Naive B cell (primary cell): Measurements from ENCODE around the gene LRRC25. TPM values are rescaled to one million over a fixed set of nuclear protein-coding genes. Genes with fewer than 3 reads are reported as not detected.
"Not testable (repeated sequence)": the region's sequence is repeated elsewhere in the genome, so short reads cannot be mapped to it uniquely, and the experiment has no call there.

Experiments
- ATAC-seq, 2 donors: fragments of 150-1000 bp; cut with Tn5 transposase; 2 replicates each; pipeline ENCODE4 v1.10.0; 2021; ENCODE audit warnings: low read depth in 2 of 2, mild to moderate bottlenecking in 2 of 2, moderate library complexity in 2 of 2
- DNase-seq: peaks from one replicate; pipeline ENCODE4 v3.0.0; 2022
- H3K27ac Mint-ChIP-seq, 6 donors: one replicate each; pipeline ENCODE4 v1.8.0; 2020 to 2022; ENCODE audit warnings: mild to moderate bottlenecking in 6 of 6, mixed read lengths in 6 of 6, moderate library complexity in 5 of 6, inconsistent platforms in 2 of 6
- H3K27me3 Mint-ChIP-seq, 3 donors: one replicate each; pipeline ENCODE4 v1.8.0; 2021 to 2022; ENCODE audit warnings: mixed read lengths in 3 of 3, mild to moderate bottlenecking in 1 of 3
- H3K36me3 Mint-ChIP-seq, 2 donors: one replicate each; pipeline ENCODE4 v1.8.0; 2020 to 2022; ENCODE audit warnings: mixed read lengths in 2 of 2, inconsistent platforms in 1 of 2, mild to moderate bottlenecking in 1 of 2
- H3K4me1 Mint-ChIP-seq, 3 donors: one replicate each; pipeline ENCODE4 v1.8.0; 2020 to 2022; ENCODE audit warnings: mixed read lengths in 3 of 3, inconsistent platforms in 1 of 3, mild to moderate bottlenecking in 1 of 3, moderate library complexity in 1 of 3
- H3K4me3 Mint-ChIP-seq, 8 donors: one replicate each; pipeline ENCODE4 v1.8.0; 2020 to 2022; ENCODE audit warnings: mild to moderate bottlenecking in 8 of 8, mixed read lengths in 8 of 8, moderate library complexity in 8 of 8, inconsistent platforms in 2 of 8
- H3K9me3 Mint-ChIP-seq, 7 donors: one replicate each; pipeline ENCODE4 v1.8.0; 2020 to 2022; ENCODE audit warnings: mixed read lengths in 7 of 7, mild to moderate bottlenecking in 5 of 7, inconsistent platforms in 2 of 7, moderate library complexity in 1 of 7
- polyA plus RNA-seq, 6 donors: library from polyadenylated mRNA; unstranded; fragments of 300-500 nt; fragmentation: Illumina TruSeq; gene quantifications; one replicate each; pipeline ENCODE4 v1.2.3, GENCODE V29; 2021; ENCODE audit warnings: low read depth in 6 of 6

The LRRC25 gene
- polyA plus RNA-seq, 6 donors from 2014 or later, result 0.17 to 30.8 (median 17.9) TPM

- ATAC-seq, result no peak
- H3K4me1 Mint-ChIP-seq, result peaks cover 48 to 70% (median 65%) of the 10 kb centered on the region in 3 donors
- peak overlapping the region; percentile 66 to 90 (median 86) for H3K4me3 Mint-ChIP-seq
- H3K27me3 Mint-ChIP-seq, result peaks cover 32 to 61% (median 47%) of the 10 kb centered on the region in 3 donors
- DNase-seq, result no peak
- H3K9me3 Mint-ChIP-seq, result no peaks in the 10 kb centered on the region
- H3K36me3 Mint-ChIP-seq, result no peaks in the 10 kb centered on the region
- H3K27ac Mint-ChIP-seq, result peak overlapping the region in 2 of 6 donors; percentile 73 to 80
Observed at GRCh38 chr19:18418029-18418482, 20.6 kb upstream of the LRRC25 start.

- H3K27ac Mint-ChIP-seq, result peak overlapping the region in 4 of 6 donors; percentile 26 to 87 (median 60)
- H3K4me1 Mint-ChIP-seq, result peaks cover 42 to 64% (median 59%) of the 10 kb centered on the region in 3 donors
- no peak for ATAC-seq
- no peaks in the 10 kb centered on the region for H3K9me3 Mint-ChIP-seq
- no peak for DNase-seq
- H3K4me3 Mint-ChIP-seq, result peak overlapping the region; percentile 66 to 90 (median 88)
- no peaks in the 10 kb centered on the region for H3K36me3 Mint-ChIP-seq
- H3K27me3 Mint-ChIP-seq, result peaks cover 32 to 67% (median 53%) of the 10 kb centered on the region in 3 donors
Observed at GRCh38 chr19:18417250-18418028, 20.0 kb upstream of the LRRC25 start.

- no peaks in the 10 kb centered on the region for H3K9me3 Mint-ChIP-seq
- peaks cover 38 to 60% (median 54%) of the 10 kb centered on the region in 3 donors for H3K4me1 Mint-ChIP-seq
- ATAC-seq (peak; percentile 6 to 18), DNase-seq (no peak)
- H3K27ac Mint-ChIP-seq, result peak overlapping the region in 4 of 6 donors; percentile 26 to 87 (median 60)
- H3K4me3 Mint-ChIP-seq, result peak overlapping the region; percentile 66 to 90 (median 74)
- H3K36me3 Mint-ChIP-seq, result no peaks in the 10 kb centered on the region
- peaks cover 33 to 73% (median 54%) of the 10 kb centered on the region in 3 donors for H3K27me3 Mint-ChIP-seq
Observed at GRCh38 chr19:18416778-18417249, 19.4 kb upstream of the LRRC25 start.

- H3K9me3 Mint-ChIP-seq, result no peaks in the 10 kb centered on the region
- no peaks in the 10 kb centered on the region for H3K36me3 Mint-ChIP-seq
- H3K4me1 Mint-ChIP-seq, result peaks cover 35 to 55% (median 45%) of the 10 kb centered on the region in 3 donors
- no peak for DNase-seq
- peak overlapping the region in 1 of 6 donors; percentile 54 for H3K27ac Mint-ChIP-seq
- H3K27me3 Mint-ChIP-seq, result peaks cover 43 to 82% (median 54%) of the 10 kb centered on the region in 3 donors
- no peak for ATAC-seq
- H3K4me3 Mint-ChIP-seq, result peak overlapping the region in 3 of 8 donors; percentile 55 to 76 (median 71)
Observed at GRCh38 chr19:18415178-18415867, 17.9 kb upstream of the LRRC25 start.

- Mint-ChIP-seq H3K27me3 (peaks cover 43 to 77% (median 54%) of the 10 kb centered on the region in 3 donors), H3K4me3 (peak overlapping the region in 2 of 8 donors; percentile 25 to 56), H3K4me1 (peaks cover 33 to 51% (median 43%) of the 10 kb centered on the region in 3 donors), H3K9me3 (no peaks in the 10 kb centered on the region), H3K36me3 (no peaks in the 10 kb centered on the region), H3K27ac (peak overlapping the region in 1 of 6 donors; percentile 21)
- ATAC-seq (no peak), DNase-seq (no peak)
Observed at GRCh38 chr19:18414504-18415177, 17.2 kb upstream of the LRRC25 start.

- ATAC-seq (no peak), DNase-seq (no peak)
- Mint-ChIP-seq H3K27me3 (peaks cover 33 to 64% (median 46%) of the 10 kb centered on the region in 3 donors), H3K27ac (no peak overlapping the region), H3K4me1 (peaks cover 29 to 47% (median 47%) of the 10 kb centered on the region in 3 donors), H3K36me3 (no peaks in the 10 kb centered on the region), H3K4me3 (peak overlapping the region in 1 of 8 donors; percentile 42), H3K9me3 (no peaks in the 10 kb centered on the region)
Observed at GRCh38 chr19:18412610-18413239, 15.3 kb upstream of the LRRC25 start.

GRCh38 chr19:18408053-18408476, 10.6 kb upstream of the LRRC25 start:
- DNase-seq (peak; percentile 68), ATAC-seq (peak; percentile 89 to 92)
- Mint-ChIP-seq H3K4me1 (peaks cover 16 to 35% (median 21%) of the 10 kb centered on the region in 3 donors), H3K4me3 (peak overlapping the region in 3 of 8 donors; percentile 26 to 88 (median 36)), H3K27ac (peak overlapping the region; percentile 56 to 98 (median 86)), H3K36me3 (no peaks in the 10 kb centered on the region), H3K9me3 (no peaks in the 10 kb centered on the region), H3K27me3 (peaks cover 8 to 23% (median 11%) of the 10 kb centered on the region in 3 donors)

- ATAC-seq (no peak), DNase-seq (no peak)
- H3K4me3 Mint-ChIP-seq, result no peak overlapping the region
- no peak overlapping the region for H3K27ac Mint-ChIP-seq
- peaks cover 0 to 10% (median 9%) of the 10 kb centered on the region in 3 donors for H3K27me3 Mint-ChIP-seq
- no peaks in the 10 kb centered on the region for H3K36me3 Mint-ChIP-seq
- peaks cover 28 to 48% (median 34%) of the 10 kb centered on the region in 3 donors for H3K4me1 Mint-ChIP-seq
- no peaks in the 10 kb centered on the region for H3K9me3 Mint-ChIP-seq
Observed at GRCh38 chr19:18406749-18407148, 9.3 kb upstream of the LRRC25 start.

GRCh38 chr19:18405754-18406153, 8.3 kb upstream of the LRRC25 start:
- peaks cover 31 to 55% (median 43%) of the 10 kb centered on the region in 3 donors for H3K4me1 Mint-ChIP-seq
- not testable (repeated sequence) for DNase-seq, H3K27me3 Mint-ChIP-seq, H3K27ac Mint-ChIP-seq, H3K36me3 Mint-ChIP-seq, ATAC-seq, H3K9me3 Mint-ChIP-seq, H3K4me3 Mint-ChIP-seq

- ATAC-seq, H3K27me3 Mint-ChIP-seq, H3K9me3 Mint-ChIP-seq, H3K36me3 Mint-ChIP-seq, DNase-seq: not testable (repeated sequence)
- Mint-ChIP-seq H3K4me3 (peak overlapping the region in 7 of 8 donors; percentile 60 to 90 (median 69)), H3K27ac (peak overlapping the region in 5 of 6 donors; percentile 81 to 98 (median 95)), H3K4me1 (peaks cover 24 to 44% (median 35%) of the 10 kb centered on the region in 3 donors)
Observed at GRCh38 chr19:18402455-18403248, 5.2 kb upstream of the LRRC25 start.

GRCh38 chr19:18401580-18402112, 4.2 kb upstream of the LRRC25 start:
- DNase-seq (no peak), ATAC-seq (peak; percentile 68 to 76)
- Mint-ChIP-seq H3K27me3 (no peaks in the 10 kb centered on the region), H3K27ac (peak overlapping the region; percentile 47 to 98 (median 90)), H3K4me3 (peak overlapping the region in 7 of 8 donors; percentile 36 to 91 (median 78)), H3K4me1 (peaks cover 31 to 49% (median 41%) of the 10 kb centered on the region in 3 donors), H3K36me3 (no peaks in the 10 kb centered on the region), H3K9me3 (no peaks in the 10 kb centered on the region)
